ENCODE results near the gene TRIM41. TPM values are rescaled to one million over a fixed set of nuclear protein-coding genes. Genes with fewer than 3 reads are reported as not detected.

The TRIM41 gene
- total and polyA plus RNA-seq, 2 of the 13 experiments (the other 11 are each of a cell fraction or from before 2014, with no cell fraction given) = 10.2 to 16.7 TPM

DNA sequence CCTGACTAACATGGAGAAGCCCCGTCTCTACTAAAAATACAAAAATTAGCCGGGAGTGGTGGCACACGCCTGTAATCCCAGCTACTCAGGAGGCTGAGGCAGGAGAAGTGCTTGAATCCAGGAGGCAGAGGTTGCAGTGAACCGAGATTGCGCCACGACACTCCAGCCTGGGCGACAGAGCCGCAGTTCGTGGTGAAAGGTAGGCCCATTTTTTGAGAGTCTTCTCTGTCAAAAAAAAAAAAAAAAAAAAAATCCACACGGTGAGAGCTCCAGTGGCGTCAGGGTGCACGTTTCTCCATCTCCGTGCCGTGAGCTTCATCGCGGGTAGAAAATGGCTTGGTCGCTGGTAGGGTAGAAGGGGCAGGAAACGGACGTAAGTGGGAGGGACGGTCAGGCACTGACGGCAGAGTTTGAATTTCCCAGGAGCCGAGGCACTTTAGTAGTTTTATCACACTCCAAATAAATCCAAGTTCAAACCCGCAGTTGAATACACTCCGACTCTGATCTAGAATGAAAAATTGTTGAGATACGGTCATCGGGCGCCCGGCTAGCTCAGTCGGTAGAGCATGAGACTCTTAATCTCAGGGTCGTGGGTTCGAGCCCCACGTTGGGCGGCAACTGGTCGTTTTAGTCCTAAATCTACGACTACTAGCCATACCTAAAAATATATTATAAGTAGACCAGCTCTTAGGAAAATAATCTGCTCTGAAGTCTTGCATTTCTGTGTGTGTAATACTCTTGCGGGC is 15.7 kb upstream of the TRIM41 start (continued):
- TF ChIP-seq, protein P1, sequence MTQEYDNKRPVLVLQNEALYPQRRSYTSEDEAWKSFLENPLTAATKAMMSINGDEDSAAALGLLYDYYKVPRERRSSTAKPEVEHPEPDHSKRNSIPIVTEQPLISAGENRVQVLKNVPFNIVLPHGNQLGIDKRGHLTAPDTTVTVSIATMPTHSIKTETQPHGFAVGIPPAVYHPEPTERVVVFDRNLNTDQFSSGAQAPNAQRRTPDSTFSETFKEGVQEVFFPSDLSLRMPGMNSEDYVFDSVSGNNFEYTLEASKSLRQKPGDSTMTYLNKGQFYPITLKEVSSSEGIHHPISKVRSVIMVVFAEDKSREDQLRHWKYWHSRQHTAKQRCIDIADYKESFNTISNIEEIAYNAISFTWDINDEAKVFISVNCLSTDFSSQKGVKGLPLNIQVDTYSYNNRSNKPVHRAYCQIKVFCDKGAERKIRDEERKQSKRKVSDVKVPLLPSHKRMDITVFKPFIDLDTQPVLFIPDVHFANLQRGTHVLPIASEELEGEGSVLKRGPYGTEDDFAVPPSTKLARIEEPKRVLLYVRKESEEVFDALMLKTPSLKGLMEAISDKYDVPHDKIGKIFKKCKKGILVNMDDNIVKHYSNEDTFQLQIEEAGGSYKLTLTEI (CRISPR knock-in tag; conservative IDR thresholded peaks at IDR 0.05) = no peak
- TF ChIP-seq ZNF589 (CRISPR knock-in tag; conservative IDR thresholded peaks at IDR 0.05) (no peak), NR2F2 (IDR thresholded peaks at IDR 0.05; ENCODE audit: borderline replicate concordance, low read depth) (peak; percentile 49; the same call in 1 of the 2 replicates), NFYB (CRISPR knock-in tag; IDR thresholded peaks at IDR 0.05) (no peak), BCL6 (CRISPR knock-in tag; IDR thresholded peaks at IDR 0.05) (no peak), GTF2F1 (IDR thresholded peaks at IDR 0.05; ENCODE audit: low read length) (no peak), RORA (CRISPR knock-in tag; IDR thresholded peaks at IDR 0.05) (no peak)
- TF ChIP-seq, protein P2, sequence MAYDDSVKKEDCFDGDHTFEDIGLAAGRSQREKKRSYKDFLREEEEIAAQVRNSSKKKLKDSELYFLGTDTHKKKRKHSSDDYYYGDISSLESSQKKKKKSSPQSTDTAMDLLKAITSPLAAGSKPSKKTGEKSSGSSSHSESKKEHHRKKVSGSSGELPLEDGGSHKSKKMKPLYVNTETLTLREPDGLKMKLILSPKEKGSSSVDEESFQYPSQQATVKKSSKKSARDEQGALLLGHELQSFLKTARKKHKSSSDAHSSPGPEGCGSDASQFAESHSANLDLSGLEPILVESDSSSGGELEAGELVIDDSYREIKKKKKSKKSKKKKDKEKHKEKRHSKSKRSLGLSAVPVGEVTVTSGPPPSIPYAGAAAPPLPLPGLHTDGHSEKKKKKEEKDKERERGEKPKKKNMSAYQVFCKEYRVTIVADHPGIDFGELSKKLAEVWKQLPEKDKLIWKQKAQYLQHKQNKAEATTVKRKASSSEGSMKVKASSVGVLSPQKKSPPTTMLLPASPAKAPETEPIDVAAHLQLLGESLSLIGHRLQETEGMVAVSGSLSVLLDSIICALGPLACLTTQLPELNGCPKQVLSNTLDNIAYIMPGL (CRISPR knock-in tag; IDR thresholded peaks at IDR 0.05; ENCODE audit: borderline replicate concordance in 1 of 2, low read depth in 1 of 2) = peak; percentile 89 to 91
- TF ChIP-seq, protein P3, sequence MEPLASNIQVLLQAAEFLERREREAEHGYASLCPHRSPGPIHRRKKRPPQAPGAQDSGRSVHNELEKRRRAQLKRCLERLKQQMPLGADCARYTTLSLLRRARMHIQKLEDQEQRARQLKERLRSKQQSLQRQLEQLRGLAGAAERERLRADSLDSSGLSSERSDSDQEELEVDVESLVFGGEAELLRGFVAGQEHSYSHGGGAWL (CRISPR knock-in tag; IDR thresholded peaks at IDR 0.05) = no peak
- TF ChIP-seq, protein P4, sequence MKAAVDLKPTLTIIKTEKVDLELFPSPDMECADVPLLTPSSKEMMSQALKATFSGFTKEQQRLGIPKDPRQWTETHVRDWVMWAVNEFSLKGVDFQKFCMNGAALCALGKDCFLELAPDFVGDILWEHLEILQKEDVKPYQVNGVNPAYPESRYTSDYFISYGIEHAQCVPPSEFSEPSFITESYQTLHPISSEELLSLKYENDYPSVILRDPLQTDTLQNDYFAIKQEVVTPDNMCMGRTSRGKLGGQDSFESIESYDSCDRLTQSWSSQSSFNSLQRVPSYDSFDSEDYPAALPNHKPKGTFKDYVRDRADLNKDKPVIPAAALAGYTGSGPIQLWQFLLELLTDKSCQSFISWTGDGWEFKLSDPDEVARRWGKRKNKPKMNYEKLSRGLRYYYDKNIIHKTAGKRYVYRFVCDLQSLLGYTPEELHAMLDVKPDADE (CRISPR knock-in tag; IDR thresholded peaks at IDR 0.05) = no peak
- TF ChIP-seq, protein P5, sequence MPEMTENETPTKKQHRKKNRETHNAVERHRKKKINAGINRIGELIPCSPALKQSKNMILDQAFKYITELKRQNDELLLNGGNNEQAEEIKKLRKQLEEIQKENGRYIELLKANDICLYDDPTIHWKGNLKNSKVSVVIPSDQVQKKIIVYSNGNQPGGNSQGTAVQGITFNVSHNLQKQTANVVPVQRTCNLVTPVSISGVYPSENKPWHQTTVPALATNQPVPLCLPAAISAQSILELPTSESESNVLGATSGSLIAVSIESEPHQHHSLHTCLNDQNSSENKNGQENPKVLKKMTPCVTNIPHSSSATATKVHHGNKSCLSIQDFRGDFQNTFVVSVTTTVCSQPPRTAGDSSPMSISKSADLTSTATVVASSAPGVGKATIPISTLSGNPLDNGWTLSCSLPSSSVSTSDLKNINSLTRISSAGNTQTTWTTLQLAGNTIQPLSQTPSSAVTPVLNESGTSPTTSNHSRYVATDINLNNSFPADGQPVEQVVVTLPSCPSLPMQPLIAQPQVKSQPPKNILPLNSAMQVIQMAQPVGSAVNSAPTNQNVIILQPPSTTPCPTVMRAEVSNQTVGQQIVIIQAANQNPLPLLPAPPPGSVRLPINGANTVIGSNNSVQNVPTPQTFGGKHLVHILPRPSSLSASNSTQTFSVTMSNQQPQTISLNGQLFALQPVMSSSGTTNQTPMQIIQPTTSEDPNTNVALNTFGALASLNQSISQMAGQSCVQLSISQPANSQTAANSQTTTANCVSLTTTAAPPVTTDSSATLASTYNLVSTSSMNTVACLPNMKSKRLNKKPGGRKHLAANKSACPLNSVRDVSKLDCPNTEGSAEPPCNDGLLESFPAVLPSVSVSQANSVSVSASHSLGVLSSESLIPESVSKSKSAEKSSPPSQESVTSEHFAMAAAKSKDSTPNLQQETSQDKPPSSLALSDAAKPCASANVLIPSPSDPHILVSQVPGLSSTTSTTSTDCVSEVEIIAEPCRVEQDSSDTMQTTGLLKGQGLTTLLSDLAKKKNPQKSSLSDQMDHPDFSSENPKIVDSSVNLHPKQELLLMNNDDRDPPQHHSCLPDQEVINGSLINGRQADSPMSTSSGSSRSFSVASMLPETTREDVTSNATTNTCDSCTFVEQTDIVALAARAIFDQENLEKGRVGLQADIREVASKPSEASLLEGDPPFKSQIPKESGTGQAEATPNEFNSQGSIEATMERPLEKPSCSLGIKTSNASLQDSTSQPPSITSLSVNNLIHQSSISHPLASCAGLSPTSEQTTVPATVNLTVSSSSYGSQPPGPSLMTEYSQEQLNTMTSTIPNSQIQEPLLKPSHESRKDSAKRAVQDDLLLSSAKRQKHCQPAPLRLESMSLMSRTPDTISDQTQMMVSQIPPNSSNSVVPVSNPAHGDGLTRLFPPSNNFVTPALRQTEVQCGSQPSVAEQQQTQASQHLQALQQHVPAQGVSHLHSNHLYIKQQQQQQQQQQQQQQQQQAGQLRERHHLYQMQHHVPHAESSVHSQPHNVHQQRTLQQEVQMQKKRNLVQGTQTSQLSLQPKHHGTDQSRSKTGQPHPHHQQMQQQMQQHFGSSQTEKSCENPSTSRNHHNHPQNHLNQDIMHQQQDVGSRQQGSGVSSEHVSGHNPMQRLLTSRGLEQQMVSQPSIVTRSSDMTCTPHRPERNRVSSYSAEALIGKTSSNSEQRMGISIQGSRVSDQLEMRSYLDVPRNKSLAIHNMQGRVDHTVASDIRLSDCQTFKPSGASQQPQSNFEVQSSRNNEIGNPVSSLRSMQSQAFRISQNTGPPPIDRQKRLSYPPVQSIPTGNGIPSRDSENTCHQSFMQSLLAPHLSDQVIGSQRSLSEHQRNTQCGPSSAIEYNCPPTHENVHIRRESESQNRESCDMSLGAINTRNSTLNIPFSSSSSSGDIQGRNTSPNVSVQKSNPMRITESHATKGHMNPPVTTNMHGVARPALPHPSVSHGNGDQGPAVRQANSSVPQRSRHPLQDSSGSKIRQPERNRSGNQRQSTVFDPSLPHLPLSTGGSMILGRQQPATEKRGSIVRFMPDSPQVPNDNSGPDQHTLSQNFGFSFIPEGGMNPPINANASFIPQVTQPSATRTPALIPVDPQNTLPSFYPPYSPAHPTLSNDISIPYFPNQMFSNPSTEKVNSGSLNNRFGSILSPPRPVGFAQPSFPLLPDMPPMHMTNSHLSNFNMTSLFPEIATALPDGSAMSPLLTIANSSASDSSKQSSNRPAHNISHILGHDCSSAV (CRISPR knock-in tag; IDR thresholded peaks at IDR 0.05; ENCODE audit: borderline replicate concordance) = no peak
